AG08395 (cell line): ENCODE measurements around the gene IQCE.
"Not testable (repeated sequence)": the region's sequence is repeated elsewhere in the genome, so short reads cannot be mapped to it uniquely, and the experiment has no call there.

ENCODE experiments used
- DNase-seq: peaks from one replicate; pipeline ENCODE4 v3.0.0; 2012; ENCODE audit warnings: mixed read lengths, low spot score

The IQCE gene

GRCh38 chr7:2521952-2522591 is 36.7 kb upstream of the IQCE start:
- DNase-seq = peak; percentile 27

- peak; percentile 60 for DNase-seq
Observed at GRCh38 chr7:2522780-2523433, 35.9 kb upstream of the IQCE start.

GRCh38 chr7:2523461-2523936 is 35.3 kb upstream of the IQCE start:
- no peak for DNase-seq

- DNase-seq = peak; percentile 69
Observed at GRCh38 chr7:2523941-2524807, 34.6 kb upstream of the IQCE start.

- no peak for DNase-seq
Observed at GRCh38 chr7:2524808-2525657, 33.7 kb upstream of the IQCE start.

DNA sequence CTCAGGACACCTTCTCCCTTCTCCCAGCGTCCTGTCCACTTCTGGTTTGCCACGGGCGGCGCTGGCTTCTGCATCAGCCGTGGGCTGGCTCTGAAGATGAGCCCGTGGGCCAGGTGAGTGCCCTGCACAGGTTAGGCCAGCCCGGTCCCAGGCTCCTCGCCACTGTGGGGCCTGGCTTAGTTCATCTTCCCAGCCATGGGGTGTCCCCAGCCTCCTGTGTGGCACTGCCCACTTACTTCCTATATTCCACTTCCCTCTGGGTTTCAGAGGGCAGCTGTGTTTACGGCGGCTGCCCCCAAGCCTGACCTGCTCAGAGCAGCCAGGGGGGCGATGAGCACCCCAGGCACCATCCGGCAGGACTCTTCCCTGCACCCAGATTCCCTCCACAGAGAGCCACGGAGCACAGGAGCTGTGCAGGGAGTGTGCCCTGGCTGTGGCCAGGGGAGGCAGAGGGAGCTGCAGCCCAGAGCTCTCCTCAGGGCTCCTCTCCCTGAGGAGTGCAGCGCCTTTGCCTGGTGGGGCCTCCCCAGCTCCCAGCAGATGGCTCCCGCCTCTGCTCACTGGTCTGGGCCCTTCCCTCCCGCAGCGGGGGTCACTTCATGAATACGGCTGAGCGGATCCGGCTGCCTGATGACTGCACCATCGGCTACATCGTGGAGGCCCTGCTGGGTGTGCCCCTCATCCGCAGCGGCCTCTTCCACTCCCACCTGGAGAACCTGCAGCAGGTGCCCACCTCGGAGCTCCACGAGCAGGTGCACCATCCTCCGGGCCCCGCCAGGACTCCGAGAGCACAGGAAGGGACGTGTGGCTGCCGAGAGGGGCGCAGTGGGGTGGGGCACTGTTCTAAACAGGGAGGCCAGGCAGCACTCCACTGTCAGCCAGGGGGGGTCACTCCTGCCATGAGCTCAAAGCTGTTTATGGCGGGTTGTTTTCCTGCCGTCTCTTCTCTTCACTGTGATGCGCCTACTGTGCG is 32.8 kb upstream of the IQCE start:
- no peak for DNase-seq

GRCh38 chr7:2526659-2527504 is 31.9 kb upstream of the IQCE start:
- DNase-seq = no peak

DNA sequence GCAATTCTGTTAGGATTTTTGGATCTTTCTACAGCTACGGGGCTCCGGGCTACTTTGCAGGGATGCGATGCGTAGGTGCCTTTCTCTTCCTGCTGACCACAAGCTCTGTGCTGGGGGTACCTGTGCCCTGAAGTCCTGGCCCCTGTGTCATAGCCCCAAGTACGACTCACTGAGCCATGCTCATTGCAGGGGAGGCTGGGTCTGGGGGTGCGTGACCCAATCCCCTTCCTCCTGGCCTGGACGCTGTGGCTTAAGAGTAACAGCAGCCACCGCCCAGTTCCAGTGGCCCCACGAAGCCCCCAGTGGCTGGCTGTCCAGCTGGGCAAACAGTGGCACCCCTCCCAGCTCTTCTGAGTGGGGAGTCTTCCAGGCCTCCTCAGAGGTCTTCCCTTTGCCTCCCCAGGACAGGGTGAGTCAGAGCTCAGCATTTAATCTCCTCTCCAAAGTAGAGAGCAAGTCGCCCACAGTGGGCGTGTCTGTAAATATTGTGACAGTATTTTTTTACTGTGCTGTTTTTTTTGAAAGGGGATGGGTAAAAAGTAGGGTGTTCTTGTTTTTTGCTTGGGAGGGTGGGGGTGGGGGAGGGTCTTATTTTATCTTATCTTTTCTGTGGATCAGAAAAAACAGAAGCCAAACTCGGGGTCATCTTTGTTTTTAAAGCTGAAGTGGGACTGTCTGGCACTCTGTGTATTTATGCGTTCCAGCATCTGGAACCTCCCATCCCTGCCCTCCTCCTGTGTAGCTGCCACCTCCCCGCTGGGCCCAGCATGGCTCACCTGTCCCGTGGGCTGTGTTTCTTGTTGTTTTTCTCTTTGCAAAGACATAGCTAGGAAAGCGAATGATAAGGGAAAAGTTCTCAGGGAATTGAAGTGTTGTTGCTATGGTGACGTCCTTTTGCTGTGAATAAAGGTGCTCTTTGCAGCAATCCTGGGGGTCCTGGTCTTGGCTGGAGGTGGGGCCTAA is 31.0 kb upstream of the IQCE start:
- peak; percentile 76 for DNase-seq

GRCh38 chr7:2528481-2529095 is 30.2 kb upstream of the IQCE start:
- no peak for DNase-seq

- DNase-seq = peak; percentile 82
Observed at GRCh38 chr7:2529161-2530070, 29.4 kb upstream of the IQCE start.

- peak; percentile 47 for DNase-seq
Observed at GRCh38 chr7:2530071-2530987, 28.4 kb upstream of the IQCE start.

- DNase-seq = not testable (repeated sequence)
Observed at GRCh38 chr7:2530994-2531795, 27.6 kb upstream of the IQCE start.

- DNase-seq = not testable (repeated sequence)
Observed at GRCh38 chr7:2531796-2532110, 27.0 kb upstream of the IQCE start.

DNA sequence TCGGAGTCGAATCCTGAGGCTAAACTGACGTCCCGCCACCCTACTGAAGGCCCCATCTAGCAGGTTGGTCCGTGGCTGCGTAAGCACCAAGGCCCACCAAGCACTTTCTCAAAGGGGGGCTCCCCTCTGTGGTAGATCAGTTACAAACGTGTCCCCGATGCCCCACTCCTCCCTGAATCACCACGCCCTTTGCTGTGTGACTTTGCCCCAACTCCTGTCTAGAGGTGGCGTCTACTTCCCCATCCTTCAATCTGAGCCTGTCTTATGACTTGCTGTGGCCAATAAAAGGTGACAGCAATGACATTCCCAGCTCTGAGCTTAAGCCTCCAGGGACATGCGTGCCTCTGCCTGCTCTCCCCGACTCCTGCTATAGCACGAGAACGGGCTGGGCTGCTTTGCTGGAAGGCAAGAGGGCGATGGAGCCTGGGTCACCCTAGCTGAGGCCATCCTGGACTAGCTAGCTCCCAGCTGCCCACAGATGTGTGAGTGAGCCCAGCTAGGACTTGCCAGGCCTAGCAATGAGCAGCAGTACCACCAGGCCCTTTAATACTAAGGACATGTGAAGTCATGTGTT is 26.5 kb upstream of the IQCE start:
- DNase-seq = not testable (repeated sequence)

GRCh38 chr7:2532816-2533215 is 26.0 kb upstream of the IQCE start:
- DNase-seq = not testable (repeated sequence)
